ENCODE measurements around the gene RAMP2. TPM values are rescaled to one million over a fixed set of nuclear protein-coding genes. Genes with fewer than 3 reads are reported as not detected.
"Not testable (repeated sequence)": the region's sequence is repeated elsewhere in the genome, so short reads cannot be mapped to it uniquely, and the experiment has no call there.

RAMP2 gene
- total RNA-seq, 2 donors from 2014 or later: 16.3 TPM

GRCh38 chr17:42740699-42741098 lies 20.3 kb upstream of the RAMP2 start:
- WGBS: 71% methylated on average over 1 of the region's 1 CpG
- H3K4me1 ChIP-seq (replicated peaks): peaks cover 7% of the 10 kb centered on the region
- no peaks in the 10 kb centered on the region for H3K27me3 ChIP-seq (replicated peaks; ENCODE audit: insufficient read depth)
- no peaks in the 10 kb centered on the region for H3K9me3 ChIP-seq
- intact Hi-C loops (cut with DNase I): no loop called here
- no peak for DNase-seq (ENCODE audit: low spot score)
- peak; percentile 72 for TF ChIP-seq POLR2AphosphoS5 (IDR thresholded peaks at IDR 0.05)
- no peak for TF ChIP-seq POLR2A (IDR thresholded peaks at IDR 0.05)
- H3K36me3 ChIP-seq: no peaks in the 10 kb centered on the region
- H3K4me3 ChIP-seq: no peak overlapping the region
- no peak overlapping the region for H3K27ac ChIP-seq

- WGBS: 95% methylated on average over 11 of the region's 11 CpGs
- H3K4me3 ChIP-seq; intact Hi-C loops (cut with DNase I); H3K9me3 ChIP-seq; H3K27me3 ChIP-seq (replicated peaks; ENCODE audit: insufficient read depth); DNase-seq (ENCODE audit: low spot score); H3K27ac ChIP-seq; H3K36me3 ChIP-seq; H3K4me1 ChIP-seq (replicated peaks): not testable (repeated sequence)
Measured at GRCh38 chr17:42742916-42743315, 18.1 kb upstream of the RAMP2 start.

- H3K36me3 ChIP-seq: no peaks in the 10 kb centered on the region
- DNase-seq (ENCODE audit: low spot score): no peak
- TF ChIP-seq CTCF (IDR thresholded peaks at IDR 0.05) (no peak), POLR2A (IDR thresholded peaks at IDR 0.05) (no peak), POLR2AphosphoS5 (IDR thresholded peaks at IDR 0.05) (no peak)
- intact Hi-C loops (cut with DNase I): no loop called here
- H3K4me3 ChIP-seq: peak overlapping the region; percentile 70 to 73
- no peaks in the 10 kb centered on the region for H3K9me3 ChIP-seq
- H3K4me1 ChIP-seq (replicated peaks): peaks cover 10% of the 10 kb centered on the region
- WGBS: 48% methylated on average over 10 of the region's 10 CpGs
- H3K27ac ChIP-seq: peak overlapping the region; percentile 96 to 97
- no peaks in the 10 kb centered on the region for H3K27me3 ChIP-seq (replicated peaks; ENCODE audit: insufficient read depth)
Measured at GRCh38 chr17:42743595-42744282, 17.3 kb upstream of the RAMP2 start.

- TF ChIP-seq POLR2A (IDR thresholded peaks at IDR 0.05) (no peak), CTCF (IDR thresholded peaks at IDR 0.05) (no peak), POLR2AphosphoS5 (IDR thresholded peaks at IDR 0.05) (peak; percentile 16)
- no peaks in the 10 kb centered on the region for H3K36me3 ChIP-seq
- no peaks in the 10 kb centered on the region for H3K9me3 ChIP-seq
- H3K4me3 ChIP-seq: peak overlapping the region; percentile 70 to 73
- WGBS: under 1% methylated on average over 32 of the region's 32 CpGs
- H3K27ac ChIP-seq: peak overlapping the region; percentile 96 to 97
- DNase-seq (ENCODE audit: low spot score): peak; percentile 76
- intact Hi-C loops (cut with DNase I): no loop called here
- peaks cover 16% of the 10 kb centered on the region for H3K4me1 ChIP-seq (replicated peaks)
- no peaks in the 10 kb centered on the region for H3K27me3 ChIP-seq (replicated peaks; ENCODE audit: insufficient read depth)
Measured at GRCh38 chr17:42744283-42744805, 16.7 kb upstream of the RAMP2 start.

GRCh38 chr17:42744806-42745617 lies 16.0 kb upstream of the RAMP2 start, which contains the start of gene EZH1:
Gene EZH1 (minus strand): TSS chr17:42745040. CDS start chr17:42728941, 16,099 bp downstream.
- 7% methylated on average over 27 of the region's 50 CpGs for WGBS
- Histone ChIP-seq H3K36me3 (no peaks in the 10 kb centered on the region), H3K27me3 (replicated peaks; ENCODE audit: insufficient read depth) (no peaks in the 10 kb centered on the region), H3K9me3 (no peaks in the 10 kb centered on the region), H3K4me3 (peak within 1 kb of the TSS; percentile 70 to 73), H3K27ac (peak within 1 kb of the TSS; percentile 96 to 97), H3K4me1 (replicated peaks) (peaks cover 17% of the 10 kb centered on the region)
- TF ChIP-seq POLR2AphosphoS5 (IDR thresholded peaks at IDR 0.05) (peak; percentile 81), POLR2A (IDR thresholded peaks at IDR 0.05) (peak; percentile 76), CTCF (IDR thresholded peaks at IDR 0.05) (peak in 2 of 4 experiments; percentile 54 to 56)
- intact Hi-C loops (cut with DNase I): no loop called here
- DNase-seq (ENCODE audit: low spot score): peak; percentile 87
